Esophagus muscularis mucosa (tissue), 3 donors: Measurements from ENCODE around the gene SH3D19.

Experiments
- POLR2A ChIP-seq: fragments of 450-650 bp; IDR thresholded peaks from one replicate; pipeline ENCODE4 v1.6.1; 2017; ENCODE audit warnings: antibody characterized with exemption, moderate library complexity, mild to moderate bottlenecking, low read depth
- TF ChIP-seq, protein P1 (sequence below), 3 experiments: fragments of 200-600 bp in 2 of 3; fragments of 450-650 bp in 1 of 3; sonication (generic) in 2 of 3; IDR thresholded peaks; one replicate each; pipeline ENCODE4 v1.5.1; 2017 to 2019; ENCODE audit warnings: antibody characterized with exemption in 3 of 3, mild to moderate bottlenecking in 2 of 3, moderate library complexity in 1 of 3

GRCh38 chr4:151238477-151238876, 86.9 kb downstream of the SH3D19 start:
- no peak for TF ChIP-seq POLR2A
- TF ChIP-seq, protein P1, sequence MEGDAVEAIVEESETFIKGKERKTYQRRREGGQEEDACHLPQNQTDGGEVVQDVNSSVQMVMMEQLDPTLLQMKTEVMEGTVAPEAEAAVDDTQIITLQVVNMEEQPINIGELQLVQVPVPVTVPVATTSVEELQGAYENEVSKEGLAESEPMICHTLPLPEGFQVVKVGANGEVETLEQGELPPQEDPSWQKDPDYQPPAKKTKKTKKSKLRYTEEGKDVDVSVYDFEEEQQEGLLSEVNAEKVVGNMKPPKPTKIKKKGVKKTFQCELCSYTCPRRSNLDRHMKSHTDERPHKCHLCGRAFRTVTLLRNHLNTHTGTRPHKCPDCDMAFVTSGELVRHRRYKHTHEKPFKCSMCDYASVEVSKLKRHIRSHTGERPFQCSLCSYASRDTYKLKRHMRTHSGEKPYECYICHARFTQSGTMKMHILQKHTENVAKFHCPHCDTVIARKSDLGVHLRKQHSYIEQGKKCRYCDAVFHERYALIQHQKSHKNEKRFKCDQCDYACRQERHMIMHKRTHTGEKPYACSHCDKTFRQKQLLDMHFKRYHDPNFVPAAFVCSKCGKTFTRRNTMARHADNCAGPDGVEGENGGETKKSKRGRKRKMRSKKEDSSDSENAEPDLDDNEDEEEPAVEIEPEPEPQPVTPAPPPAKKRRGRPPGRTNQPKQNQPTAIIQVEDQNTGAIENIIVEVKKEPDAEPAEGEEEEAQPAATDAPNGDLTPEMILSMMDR (IDR thresholded peaks at IDR 0.05), result peak in 1 of 3 experiments; percentile 20
